GM10847 (cell line): Measurements from ENCODE around the gene MVD.

ENCODE experiments used
- POLR2A ChIP-seq: IDR thresholded peaks from 2 replicates; pipeline ENCODE4 v1.6.1; 2011; ENCODE audit not compliant: insufficient read length; ENCODE audit errors: extremely low read depth

MVD gene

DNA sequence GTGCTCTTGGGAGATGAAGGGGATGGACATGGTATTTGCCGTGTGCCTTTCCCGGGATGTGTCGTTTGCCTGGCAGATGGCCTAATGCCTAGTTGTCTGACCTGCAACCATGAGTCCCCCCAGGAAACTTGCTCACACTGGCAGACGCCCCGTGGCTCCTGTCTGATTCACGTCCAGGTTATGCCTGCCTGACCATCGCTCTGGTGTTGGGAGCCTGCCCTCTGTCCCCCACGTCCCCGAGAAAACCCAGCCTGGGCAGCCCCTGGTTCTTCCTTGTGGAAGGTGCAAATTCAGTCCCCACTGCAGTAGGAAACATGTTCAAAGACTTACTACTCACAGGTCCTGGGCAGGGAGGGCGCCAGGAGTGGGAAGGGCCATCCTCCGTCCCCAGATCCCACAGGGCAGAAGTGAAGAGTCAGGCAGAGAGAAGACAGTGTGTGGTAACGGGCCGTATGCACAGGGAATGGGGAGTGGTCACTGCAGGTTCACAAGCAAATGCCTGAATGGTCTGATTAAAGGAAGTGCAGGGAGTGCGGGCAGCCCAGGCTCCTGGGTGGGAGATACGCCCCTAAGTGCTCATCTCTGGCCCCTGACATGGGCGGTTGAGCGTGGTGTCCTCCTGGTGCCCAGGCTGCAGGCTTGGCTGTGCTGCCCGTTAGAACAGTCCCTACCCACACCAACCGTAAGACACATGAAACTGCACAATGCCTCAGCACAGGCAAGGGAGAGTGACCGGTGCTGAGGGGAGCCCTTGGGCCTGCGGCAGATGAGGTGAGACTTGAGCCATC, 27.6 kb upstream of the MVD start:
- no peak for TF ChIP-seq POLR2A

DNA sequence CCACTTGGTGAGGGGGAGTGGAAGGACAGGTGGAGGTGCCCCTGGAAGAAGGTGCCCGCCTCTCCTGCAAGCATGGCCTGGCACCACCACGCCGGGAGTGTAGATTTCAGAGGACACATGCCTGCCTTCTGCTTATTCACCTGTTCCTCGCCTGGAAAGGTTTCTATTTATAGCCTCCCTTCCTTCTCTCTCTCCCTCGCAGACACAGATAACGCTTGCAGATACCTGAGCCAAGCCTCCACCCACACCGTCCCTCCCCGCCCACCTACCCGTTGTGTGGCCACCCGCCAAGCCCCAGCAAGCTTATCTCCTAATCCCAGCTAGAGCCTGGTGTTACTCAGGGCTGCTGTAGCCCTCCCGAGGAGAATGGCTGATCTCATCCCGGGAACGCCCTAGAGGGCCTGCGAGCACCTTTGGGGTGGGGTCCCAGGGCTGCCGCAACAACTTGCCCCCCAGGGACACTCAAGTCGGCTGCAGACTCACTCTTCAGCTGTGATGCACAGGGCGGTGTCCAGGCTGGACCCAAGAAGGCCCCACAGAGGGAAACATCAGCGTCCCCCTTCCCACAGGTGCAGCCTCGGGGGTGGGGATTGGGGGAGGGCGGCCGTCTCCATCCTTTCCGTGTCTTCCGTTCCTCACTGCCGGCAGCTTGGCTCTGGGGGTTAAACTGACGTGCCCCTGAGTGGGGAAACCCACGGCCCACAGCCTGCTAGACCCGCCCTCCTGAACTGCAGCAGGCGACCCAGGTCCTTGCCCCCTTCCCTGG, 25.3 kb upstream of the MVD start:
- TF ChIP-seq POLR2A = no peak

DNA sequence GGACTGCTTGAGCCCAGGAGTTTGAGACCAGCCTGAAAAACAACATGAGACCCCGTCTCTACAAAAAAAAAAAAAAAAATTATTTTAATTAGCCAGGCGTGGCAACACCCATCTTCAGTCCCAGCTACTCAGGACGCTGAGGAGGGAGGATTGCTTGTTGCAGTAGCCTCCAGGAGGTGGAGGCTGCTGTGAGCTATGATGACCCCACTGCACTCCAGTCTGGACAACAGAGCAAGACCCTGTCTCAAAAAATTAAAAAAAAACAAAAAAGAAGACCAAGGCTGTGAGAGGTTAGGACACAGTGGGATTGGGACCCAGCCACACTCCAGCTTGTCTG, 24.8 kb upstream of the MVD start:
- TF ChIP-seq POLR2A = no peak

GRCh38 chr16:88687254-88687576, 24.3 kb upstream of the MVD start:
- TF ChIP-seq POLR2A = no peak

- no peak for TF ChIP-seq POLR2A
Measured at GRCh38 chr16:88686439-88687253, 23.8 kb upstream of the MVD start, which contains the start of gene SNAI3. SNAI3 (minus strand) TSS chr16:88686507; CDS start chr16:88686406, 101 bp downstream.

DNA sequence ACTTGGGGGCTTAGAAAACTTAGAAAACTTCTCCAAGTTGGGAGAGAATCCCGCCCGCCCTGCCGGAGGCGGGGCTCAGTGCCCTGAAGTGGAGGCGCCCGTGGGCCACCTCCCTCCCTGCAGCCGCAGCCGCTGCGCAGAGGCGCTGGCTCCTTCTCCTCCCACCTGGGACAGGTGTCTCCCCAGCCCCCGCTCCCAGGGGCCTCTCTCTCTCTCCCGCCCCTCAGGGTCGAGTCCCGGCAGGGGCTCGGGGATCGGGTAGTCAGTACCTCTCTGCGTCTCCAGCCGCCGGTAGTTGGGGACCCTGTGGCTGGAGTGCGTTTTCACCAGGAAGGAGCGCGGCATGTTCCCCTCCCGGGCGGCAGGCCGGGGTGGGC, 23.2 kb upstream of the MVD start:
- TF ChIP-seq POLR2A = no peak

DNA sequence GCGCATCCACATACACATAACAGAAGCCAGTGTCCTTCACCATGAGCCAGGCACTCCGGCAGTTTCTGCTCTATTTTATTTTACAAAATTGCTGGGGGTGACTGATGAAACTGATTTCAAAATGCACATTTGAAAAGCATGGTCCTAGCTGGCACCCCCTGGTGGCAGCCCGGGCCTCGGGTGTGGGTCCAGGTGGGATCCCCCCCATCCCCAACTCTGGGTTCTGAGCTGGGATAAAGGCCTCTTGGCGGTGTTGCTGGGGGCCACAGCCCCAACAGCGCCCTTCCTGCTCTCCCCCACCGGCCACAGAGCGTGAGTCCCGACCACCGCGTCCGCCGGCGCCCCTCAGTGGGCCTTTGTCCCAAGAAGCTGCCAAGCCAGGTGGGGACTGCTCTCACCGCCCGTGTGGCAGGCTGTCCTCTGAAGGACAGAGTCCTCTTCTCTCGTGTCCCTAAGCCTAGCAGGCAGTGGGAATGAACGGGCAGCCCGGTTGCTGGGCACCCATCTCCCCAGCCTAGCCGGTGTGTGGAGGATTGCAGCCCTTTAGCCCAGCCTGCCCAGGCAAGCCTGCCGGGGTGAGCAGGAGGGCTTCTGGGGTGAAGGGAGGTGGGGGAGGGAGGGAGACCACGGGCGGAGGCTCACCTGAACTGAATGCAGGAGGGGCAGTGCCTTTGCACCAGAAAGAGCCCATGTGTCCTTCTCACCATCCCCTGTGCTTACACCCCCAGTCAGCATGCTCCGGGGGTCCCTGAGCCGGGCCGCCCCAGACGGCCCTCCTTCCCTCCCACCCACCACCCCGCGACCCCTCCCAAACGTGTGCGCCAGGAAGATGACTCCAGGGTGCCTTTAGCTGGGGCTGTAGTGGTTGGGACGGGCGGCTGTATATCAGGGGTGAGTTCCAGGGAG, 22.5 kb upstream of the MVD start:
- no peak for TF ChIP-seq POLR2A

GRCh38 chr16:88684569-88685155, 21.8 kb upstream of the MVD start:
- TF ChIP-seq POLR2A = no peak

DNA sequence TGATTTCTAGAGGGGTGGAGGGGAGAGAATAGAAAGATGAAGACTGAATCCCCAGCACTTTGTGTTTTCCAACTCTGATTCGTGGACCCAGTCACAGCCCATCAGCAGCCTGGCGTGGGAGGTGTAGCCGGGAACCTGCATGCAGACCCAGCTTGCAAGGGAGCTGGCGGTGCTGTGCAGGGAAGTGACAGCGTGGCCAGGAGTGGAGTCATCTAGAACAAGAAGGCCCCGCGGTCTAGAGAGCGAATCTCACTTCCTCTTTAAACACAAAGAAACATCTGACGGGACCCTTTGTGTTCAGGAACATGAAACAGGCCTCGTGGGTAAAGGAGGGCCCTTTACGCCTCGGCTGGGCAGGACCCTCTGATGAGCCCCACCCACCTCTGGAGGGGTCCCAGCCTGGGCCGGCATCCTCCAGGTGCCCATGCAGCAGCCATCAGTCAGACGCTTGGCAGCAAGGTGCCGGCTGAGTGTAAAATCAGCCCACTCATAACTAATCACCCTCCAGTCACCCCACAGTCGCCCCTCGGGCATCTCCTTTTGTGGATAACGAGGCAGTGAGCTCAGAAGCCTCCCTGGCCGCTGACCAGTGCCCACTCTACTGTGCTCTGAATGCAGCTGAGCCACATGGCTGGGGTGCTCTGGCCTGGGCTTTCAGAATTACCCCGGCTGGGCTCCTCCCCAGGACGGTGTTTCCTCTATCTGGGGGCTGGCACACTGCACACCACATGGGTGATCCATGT, 19.0 kb upstream of the MVD start:
- peak; percentile 26 for TF ChIP-seq POLR2A

GRCh38 chr16:88681084-88681680, 18.3 kb upstream of the MVD start:
- TF ChIP-seq POLR2A = no peak

DNA sequence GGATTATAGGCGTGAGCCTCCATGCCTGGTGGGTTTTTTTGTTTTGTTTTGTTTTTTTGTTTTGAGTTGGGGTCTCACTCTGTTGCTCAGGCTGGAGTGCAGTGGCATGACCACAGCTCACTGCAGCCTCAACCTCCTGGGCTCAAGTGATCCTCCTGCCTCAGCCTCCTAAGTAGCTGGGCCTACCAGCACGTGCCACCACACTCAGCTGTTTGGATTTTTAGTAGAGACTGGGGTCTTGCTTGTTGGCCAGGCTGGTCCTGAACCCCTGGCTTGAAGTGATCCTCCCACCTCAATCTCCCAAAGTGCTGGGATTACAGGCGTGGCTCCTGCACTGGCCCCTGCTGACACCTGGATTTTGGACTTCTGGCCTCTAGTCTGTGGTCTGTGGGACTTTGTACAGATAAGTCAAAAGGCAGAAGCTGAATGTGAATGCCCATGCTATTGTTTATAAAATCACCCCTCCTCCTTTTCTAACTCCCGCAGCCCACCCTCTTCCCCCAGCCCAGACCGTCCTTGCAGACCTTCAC, 17.7 kb upstream of the MVD start:
- TF ChIP-seq POLR2A = no peak

DNA sequence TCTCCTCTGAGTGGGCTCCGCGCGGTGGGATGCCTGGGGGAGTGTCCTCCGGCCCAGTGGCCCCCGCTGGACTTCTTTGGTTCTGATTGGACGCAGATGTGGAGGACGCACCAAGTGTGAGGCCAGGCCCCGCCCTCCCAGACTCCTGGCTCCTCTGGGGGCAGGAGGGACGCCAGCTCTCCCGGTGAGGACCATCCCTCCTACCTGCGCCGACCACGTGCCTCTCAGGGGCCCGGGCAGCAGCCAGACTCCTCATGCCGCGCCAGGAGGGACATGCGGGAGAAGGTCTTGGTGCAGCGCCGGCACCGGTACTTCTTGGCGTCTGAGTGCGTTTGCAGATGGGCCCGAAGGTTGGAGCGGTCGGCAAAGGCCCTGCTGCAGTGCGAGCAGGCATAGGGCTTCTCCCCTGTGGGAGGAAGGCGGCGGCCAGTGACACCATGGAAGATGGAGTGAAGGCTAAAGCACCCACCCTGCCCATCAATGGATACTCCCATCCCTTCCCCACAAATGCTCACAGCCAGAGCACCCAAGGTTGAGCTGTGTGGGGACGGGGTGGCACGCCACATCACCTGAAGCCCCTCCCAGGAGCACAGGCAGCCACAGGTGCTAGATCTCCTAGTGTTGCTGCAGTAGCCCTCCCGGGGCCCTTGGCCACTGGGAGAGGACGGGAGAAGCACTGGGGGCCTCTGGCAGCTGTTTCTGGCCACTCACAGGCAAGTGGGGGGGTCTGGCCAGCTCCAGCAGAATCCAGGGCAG, 15.5 kb upstream of the MVD start:
- TF ChIP-seq POLR2A = no peak
